Memory B cell (primary cell): ENCODE data around the gene ZFYVE28.

ENCODE experiments used
- ATAC-seq: fragments of 150-1000 bp; cut with Tn5 transposase; 2 replicates; pipeline ENCODE4 v1.10.0; 2021; ENCODE audit warnings: low read depth, mild to moderate bottlenecking, moderate library complexity
- DNase-seq, 2 donors: peaks; one replicate each; pipeline ENCODE4 v3.0.0; 2022; ENCODE audit warnings: low spot score in 2 of 2
- H3K27ac Mint-ChIP-seq: one replicate; pipeline ENCODE4 v1.8.0; 2022; ENCODE audit warnings: mild to moderate bottlenecking, moderate library complexity, mixed read lengths
- H3K27me3 Mint-ChIP-seq: one replicate; pipeline ENCODE4 v1.8.0; 2022; ENCODE audit warnings: mixed read lengths
- H3K36me3 Mint-ChIP-seq: one replicate; pipeline ENCODE4 v1.8.0; 2022; ENCODE audit warnings: mild to moderate bottlenecking, mixed read lengths
- H3K4me1 Mint-ChIP-seq: one replicate; pipeline ENCODE4 v1.8.0; 2022; ENCODE audit warnings: mixed read lengths
- H3K4me3 Mint-ChIP-seq: one replicate; pipeline ENCODE4 v1.8.0; 2022; ENCODE audit warnings: mild to moderate bottlenecking, moderate library complexity, mixed read lengths
- H3K9me3 Mint-ChIP-seq: one replicate; pipeline ENCODE4 v1.8.0; 2022; ENCODE audit warnings: mixed read lengths

ZFYVE28 gene

DNA sequence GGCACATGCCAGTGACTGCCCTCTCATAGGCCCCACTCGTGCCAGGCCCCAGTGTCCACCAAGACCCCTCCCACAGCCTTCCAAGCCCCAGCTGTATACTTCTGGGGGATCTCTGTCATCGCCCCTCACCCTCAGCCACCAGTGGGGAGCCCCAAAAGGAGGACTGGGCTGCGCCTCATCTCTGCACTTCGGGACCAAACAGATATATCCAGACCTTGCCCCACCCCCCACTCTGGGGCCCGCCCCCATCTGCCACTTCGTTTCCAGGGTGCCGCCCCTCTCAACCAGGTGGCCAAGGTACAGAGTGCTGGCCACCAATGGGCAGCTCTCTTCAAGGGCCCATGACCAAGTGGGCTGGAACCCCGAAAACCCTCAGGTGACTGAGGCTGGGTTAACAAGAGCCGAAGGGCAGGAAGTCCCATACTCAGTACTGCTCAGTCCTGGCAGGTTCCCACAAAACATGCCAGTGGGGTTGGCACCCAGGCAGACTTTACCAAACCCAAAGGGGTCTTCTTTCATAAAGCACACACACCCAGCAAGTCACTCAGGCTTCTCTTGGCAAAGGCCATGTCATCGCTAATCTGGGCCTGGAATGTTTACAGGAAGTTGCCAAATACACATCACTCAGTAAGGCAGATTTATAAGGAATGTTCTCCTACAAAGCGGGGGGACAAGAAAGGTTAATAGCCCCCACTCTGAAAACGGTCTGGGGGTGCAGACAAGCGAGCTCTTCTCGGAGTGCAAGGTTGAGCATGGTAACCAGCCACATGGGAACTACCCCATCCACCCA lies 4.4 kb downstream of the ZFYVE28 start:
- Mint-ChIP-seq H3K27ac (no peak overlapping the region), H3K4me1 (peaks cover 28% of the 10 kb centered on the region), H3K36me3 (peaks cover 2% of the 10 kb centered on the region), H3K9me3 (no peaks in the 10 kb centered on the region), H3K27me3 (peaks cover 27% of the 10 kb centered on the region), H3K4me3 (peak overlapping the region; percentile 24)
- ATAC-seq (no peak), DNase-seq (no peak)

DNA sequence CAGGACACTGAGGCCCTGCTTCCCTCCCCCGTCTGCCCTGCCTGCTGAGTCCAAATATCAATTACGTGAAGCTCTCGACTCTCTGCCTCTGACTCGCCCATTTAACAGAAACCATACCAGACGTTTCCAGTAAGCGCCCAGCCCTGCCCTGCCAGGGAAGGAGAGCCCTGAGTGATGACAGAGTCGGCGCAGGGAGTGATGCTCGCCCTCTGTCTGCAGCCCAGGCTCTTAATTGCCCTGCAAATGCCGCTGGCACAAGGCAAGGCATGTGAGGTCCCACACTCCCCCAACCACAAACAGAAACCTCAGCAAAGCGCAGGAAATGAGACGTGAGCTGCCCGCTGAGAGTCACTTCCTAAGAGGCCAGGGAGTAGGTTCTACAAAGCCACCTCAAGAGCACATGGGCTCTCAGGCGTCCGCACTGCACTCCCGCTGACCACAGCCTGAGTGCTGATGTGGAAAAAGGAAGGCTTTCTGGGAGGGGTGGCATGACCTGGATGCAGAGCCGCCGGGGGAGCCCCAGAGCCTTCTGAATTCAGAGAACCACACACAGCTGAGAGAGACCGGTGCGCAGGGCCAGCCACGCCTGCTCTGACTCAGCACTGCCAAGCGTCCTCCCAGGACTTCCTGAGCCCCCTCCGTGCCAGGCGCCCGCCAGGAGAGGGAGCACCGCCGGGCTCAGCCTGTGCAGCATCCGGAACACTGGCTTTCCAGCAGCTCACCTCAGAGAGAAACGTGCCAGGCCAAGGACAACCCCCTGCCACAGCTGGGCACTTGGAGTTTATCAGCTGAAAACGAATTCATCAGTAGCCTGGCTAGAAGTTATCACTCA lies 5.3 kb downstream of the ZFYVE28 start:
- peak; percentile 40 to 44 for DNase-seq
- peak; percentile 75 for ATAC-seq
- Mint-ChIP-seq H3K4me3 (peak overlapping the region; percentile 85), H3K9me3 (no peaks in the 10 kb centered on the region), H3K27me3 (peaks cover 27% of the 10 kb centered on the region), H3K27ac (peak overlapping the region; percentile 89), H3K36me3 (peaks cover 2% of the 10 kb centered on the region), H3K4me1 (peaks cover 27% of the 10 kb centered on the region)

DNA sequence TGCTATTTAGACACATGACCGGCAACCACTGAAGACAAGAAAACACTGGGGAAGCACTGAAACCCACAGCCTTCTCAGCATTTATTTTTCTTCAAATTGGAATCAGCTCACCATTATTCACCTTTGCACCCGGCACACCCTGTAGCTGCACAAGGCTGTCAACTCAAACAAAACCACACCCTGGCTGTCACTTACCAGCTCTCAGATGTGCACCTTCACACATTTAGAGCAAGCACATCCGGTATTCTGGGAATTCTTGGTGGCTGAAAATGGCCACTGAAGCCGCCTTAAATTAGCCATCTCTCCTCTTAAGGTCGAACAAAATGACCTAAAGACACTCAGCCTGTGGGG lies 5.9 kb downstream of the ZFYVE28 start:
- DNase-seq (no peak), ATAC-seq (no peak)
- Mint-ChIP-seq H3K4me1 (peaks cover 22% of the 10 kb centered on the region), H3K9me3 (no peaks in the 10 kb centered on the region), H3K27me3 (peaks cover 22% of the 10 kb centered on the region), H3K36me3 (no peaks in the 10 kb centered on the region), H3K27ac (peak overlapping the region; percentile 89), H3K4me3 (peak overlapping the region; percentile 85)

DNA sequence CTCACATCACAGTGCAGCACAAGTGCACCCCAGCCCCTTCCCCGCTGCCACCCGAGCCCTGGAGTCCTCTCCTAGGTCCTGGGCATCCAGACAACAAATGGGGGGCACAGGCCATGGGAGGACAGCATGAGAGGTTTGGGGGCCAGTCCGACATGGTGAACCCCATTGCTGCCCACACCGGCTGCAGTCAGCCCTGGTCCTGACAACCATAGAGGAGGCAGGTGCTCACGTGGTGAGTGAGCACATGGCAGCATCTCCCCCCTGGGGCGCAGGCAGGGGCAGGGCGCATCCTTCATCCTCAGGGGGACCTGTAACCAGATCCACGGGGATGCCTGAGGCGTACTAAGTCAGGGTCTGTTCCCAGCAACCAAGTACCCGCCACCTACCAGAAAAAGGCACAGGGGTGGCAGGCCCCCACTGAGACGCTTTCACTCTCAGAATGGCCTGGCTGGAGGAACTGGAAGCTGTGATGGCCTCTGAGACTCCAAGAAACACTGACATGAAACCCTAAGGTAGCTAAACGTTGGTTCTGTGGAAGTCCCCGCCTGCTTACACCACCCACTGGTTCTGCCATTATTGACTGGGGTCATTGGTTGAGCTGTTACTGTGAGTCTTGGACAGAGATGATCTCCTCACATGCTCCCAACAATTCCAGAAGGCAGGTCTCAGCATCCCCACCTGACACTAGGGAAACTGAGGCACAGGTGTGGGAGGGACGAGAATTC lies 6.5 kb downstream of the ZFYVE28 start:
- Mint-ChIP-seq H3K27ac (no peak overlapping the region), H3K9me3 (no peaks in the 10 kb centered on the region), H3K27me3 (peaks cover 21% of the 10 kb centered on the region), H3K36me3 (no peaks in the 10 kb centered on the region), H3K4me3 (peak overlapping the region; percentile 32), H3K4me1 (peaks cover 20% of the 10 kb centered on the region)
- DNase-seq (no peak), ATAC-seq (no peak)

DNA sequence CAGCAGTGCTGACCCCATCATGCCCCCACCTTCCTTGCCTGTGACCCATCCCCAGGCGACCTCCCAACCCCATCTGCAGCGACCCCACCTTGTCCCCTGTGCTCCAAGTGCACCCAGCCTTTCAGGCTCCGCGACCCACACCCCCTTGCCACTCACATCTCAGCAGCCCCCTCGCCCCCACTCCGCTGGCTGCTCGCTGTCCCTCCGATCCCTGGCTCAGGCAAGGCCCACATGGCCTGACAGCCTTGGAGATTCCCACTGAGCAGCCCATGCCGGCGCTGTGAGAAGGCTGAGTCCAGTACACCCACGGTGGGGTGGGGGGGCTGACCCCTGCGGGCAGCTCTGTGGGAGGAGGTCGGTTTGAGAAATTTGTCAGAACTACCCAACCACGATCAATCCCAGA lies 9.1 kb downstream of the ZFYVE28 start:
- Mint-ChIP-seq H3K9me3 (no peaks in the 10 kb centered on the region), H3K36me3 (no peaks in the 10 kb centered on the region), H3K4me3 (no peak overlapping the region), H3K27ac (no peak overlapping the region), H3K4me1 (peaks cover 12% of the 10 kb centered on the region), H3K27me3 (peaks cover 12% of the 10 kb centered on the region)
- no peak for ATAC-seq
- no peak for DNase-seq

DNA sequence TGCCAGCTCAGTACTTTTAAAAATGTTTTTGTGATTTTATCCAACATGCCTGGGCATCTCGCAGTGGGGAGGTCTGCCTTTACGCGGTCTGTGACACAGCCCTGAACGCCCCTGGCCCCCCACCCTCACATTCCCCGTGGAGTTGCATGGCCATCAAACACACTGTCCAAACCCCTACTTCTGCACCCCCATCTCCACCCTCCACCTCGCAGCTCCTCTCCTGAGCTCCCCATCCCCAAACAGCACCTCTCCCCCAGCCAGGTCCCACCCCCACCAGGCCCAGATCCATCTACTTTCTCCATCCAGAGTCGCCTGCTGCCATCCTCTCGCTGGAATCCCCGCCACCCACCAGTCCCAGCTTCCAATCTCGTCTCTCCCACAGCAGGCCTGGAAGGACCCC lies 9.5 kb downstream of the ZFYVE28 start:
- Mint-ChIP-seq H3K4me1 (peaks cover 12% of the 10 kb centered on the region), H3K36me3 (no peaks in the 10 kb centered on the region), H3K27me3 (peaks cover 12% of the 10 kb centered on the region), H3K4me3 (no peak overlapping the region), H3K9me3 (peaks cover 2% of the 10 kb centered on the region), H3K27ac (no peak overlapping the region)
- DNase-seq, result no peak
- no peak for ATAC-seq

DNA sequence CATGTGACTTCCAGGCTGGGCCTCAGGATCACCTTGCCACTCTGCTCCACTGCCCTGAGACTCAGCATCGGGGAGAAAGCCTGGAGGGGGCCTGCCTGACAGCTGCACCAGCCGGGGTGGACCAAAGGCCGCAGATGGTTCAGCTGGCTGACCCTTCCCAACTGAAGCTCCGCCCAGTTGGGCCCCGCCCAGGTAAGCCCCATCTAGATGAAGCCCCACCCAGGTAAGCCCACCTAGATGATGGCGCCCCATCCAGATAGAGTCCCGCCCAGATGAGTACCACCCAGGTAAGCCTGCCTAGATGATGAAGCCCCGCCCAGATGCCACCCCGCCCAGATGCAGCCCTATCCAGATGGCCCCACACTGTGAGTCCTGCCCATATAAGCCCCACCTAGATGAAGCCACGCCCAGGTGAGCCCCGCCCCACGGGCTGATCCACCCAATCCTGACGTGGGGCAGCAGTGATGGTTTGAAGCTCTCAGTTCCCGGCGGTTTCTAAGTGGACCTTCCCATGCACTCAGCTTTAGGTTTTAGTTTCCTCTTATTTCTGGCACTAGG lies 10.0 kb downstream of the ZFYVE28 start:
- H3K9me3 Mint-ChIP-seq, result peaks cover 2% of the 10 kb centered on the region
- DNase-seq (no peak), ATAC-seq (no peak)
- H3K36me3 Mint-ChIP-seq, result no peaks in the 10 kb centered on the region
- H3K27ac Mint-ChIP-seq, result no peak overlapping the region
- H3K27me3 Mint-ChIP-seq, result peaks cover 12% of the 10 kb centered on the region
- H3K4me3 Mint-ChIP-seq, result no peak overlapping the region
- peaks cover 12% of the 10 kb centered on the region for H3K4me1 Mint-ChIP-seq

DNA sequence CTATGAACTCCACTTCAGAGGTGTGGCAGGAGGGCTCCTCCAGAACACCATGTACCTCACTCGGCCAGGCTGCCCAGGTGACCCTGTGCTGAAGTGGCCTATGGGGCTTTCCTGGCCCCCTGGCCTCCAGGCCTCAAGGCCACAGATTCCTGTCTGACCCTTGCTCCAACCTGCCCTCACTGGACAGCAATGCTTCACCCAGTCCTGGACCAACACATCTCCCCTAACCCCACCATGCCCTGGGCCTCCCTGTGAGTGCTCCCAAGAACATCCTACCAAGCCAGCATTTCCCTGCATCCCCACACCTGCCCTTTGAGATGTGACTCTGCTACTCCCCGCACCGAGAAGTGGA lies 10.5 kb downstream of the ZFYVE28 start:
- Mint-ChIP-seq H3K27ac (no peak overlapping the region), H3K36me3 (no peaks in the 10 kb centered on the region), H3K9me3 (peaks cover 2% of the 10 kb centered on the region), H3K27me3 (peaks cover 12% of the 10 kb centered on the region), H3K4me3 (no peak overlapping the region), H3K4me1 (peaks cover 8% of the 10 kb centered on the region)
- DNase-seq (no peak), ATAC-seq (no peak)

DNA sequence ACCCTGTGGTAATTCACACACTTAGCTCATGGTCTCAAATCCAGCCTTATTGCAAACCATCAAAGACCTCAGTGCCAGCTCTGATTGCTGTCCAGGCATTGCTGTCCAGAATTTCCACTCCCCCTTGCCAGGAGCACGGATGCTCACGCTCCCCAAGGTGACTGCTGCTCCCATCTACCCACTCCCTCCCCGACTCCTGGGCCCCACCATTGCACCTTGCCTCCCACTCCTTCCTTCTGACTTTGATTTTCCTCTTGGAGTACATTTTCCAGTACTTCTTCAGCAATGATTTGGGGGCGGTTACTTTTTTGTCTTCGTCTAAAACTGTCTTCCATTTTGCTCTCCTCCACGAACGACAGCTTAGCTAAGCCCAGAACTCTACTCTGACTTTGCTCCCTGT lies 11.5 kb downstream of the ZFYVE28 start:
- Mint-ChIP-seq H3K27me3 (peaks cover 7% of the 10 kb centered on the region), H3K9me3 (peaks cover 2% of the 10 kb centered on the region), H3K27ac (no peak overlapping the region), H3K4me3 (no peak overlapping the region), H3K4me1 (no peaks in the 10 kb centered on the region), H3K36me3 (no peaks in the 10 kb centered on the region)
- ATAC-seq, result no peak
- no peak for DNase-seq

DNA sequence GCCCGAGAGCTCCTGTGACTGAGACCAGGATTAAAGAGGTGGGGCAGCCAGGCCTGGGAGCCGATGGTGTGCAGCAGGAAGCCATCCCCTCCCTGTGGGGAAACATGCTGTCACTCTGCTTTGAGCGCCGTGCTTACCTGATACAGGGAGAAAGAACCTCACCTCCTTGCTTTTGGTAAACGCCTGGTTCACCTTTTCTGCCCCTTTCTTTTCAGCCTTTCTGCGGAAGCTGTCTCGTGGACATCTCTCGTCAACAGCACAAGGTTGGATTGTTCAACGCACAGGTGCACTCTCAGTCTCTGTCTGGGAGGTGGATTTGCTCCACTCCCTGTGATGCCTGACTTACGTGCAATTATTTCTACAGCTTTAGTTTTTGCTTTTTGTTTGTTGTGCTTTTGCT lies 12.0 kb downstream of the ZFYVE28 start:
- Mint-ChIP-seq H3K4me1 (no peaks in the 10 kb centered on the region), H3K4me3 (no peak overlapping the region), H3K36me3 (no peaks in the 10 kb centered on the region), H3K27ac (no peak overlapping the region), H3K9me3 (peaks cover 2% of the 10 kb centered on the region), H3K27me3 (peaks cover 9% of the 10 kb centered on the region)
- no peak for DNase-seq
- ATAC-seq, result no peak

DNA sequence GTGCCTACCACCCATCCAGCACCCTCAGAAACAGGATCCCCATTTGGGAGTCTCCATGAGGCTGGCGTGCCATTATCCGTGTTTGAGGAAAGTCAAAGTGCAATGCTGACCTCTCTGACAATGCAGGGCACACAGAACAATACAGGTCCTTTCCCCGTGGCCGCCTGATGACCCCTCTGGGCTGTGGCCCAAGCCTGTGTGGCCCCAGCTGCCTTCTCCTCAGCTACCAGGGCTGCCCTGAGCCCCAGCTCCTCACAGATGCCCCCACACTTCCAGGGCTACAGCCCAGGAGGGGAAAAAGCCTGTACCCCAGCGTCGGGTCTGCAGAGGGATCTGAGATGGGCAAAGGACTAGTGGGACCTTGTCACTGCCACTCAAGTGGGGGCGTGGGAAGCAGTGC lies 15.5 kb downstream of the ZFYVE28 start:
- Mint-ChIP-seq H3K27me3 (peaks cover 16% of the 10 kb centered on the region), H3K36me3 (no peaks in the 10 kb centered on the region), H3K4me1 (no peaks in the 10 kb centered on the region), H3K4me3 (no peak overlapping the region), H3K9me3 (peaks cover 2% of the 10 kb centered on the region), H3K27ac (no peak overlapping the region)
- ATAC-seq (no peak), DNase-seq (no peak)

DNA sequence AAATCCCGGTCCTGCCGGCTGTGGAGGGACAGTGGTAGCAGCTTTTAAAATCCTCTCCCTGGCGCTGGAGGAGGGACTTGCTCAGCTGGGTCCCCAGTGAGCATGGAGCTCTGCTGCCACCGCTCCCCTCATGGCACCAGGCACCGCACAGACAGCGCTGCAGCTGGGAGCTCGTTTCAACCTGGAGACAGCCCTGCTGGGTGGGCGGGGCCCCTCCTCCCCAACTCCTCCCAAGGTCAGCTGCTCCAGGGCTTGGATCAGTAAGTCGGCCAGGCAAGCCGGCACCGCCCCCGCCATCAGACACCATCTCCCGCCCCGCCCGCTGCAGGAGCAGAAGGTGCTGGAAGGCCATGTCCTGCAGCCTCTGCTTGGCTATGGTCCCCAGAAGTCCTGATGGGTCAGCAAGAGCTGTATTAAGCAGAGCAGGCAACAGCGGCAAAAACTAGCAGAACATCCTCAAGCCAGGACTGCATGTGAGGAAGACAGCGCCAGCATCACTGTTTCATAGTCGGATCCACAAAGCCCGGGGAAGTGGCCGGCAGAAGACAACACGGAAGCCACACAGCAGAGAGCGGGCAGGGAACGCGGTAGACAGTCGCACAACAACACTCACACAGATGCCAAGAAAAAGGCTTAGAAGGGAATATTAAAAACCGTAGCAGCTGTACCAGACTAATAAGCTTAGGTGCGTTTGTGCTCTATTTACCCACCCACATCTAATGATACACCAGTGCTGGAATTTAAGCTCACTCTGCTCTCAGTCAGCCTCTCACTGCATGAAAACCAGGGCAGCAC lies 16.2 kb downstream of the ZFYVE28 start:
- no peak for DNase-seq
- Mint-ChIP-seq H3K4me1 (peaks cover 3% of the 10 kb centered on the region), H3K27me3 (peaks cover 21% of the 10 kb centered on the region), H3K27ac (no peak overlapping the region), H3K9me3 (peaks cover 2% of the 10 kb centered on the region), H3K36me3 (peaks cover 4% of the 10 kb centered on the region), H3K4me3 (no peak overlapping the region)
- ATAC-seq, result no peak

DNA sequence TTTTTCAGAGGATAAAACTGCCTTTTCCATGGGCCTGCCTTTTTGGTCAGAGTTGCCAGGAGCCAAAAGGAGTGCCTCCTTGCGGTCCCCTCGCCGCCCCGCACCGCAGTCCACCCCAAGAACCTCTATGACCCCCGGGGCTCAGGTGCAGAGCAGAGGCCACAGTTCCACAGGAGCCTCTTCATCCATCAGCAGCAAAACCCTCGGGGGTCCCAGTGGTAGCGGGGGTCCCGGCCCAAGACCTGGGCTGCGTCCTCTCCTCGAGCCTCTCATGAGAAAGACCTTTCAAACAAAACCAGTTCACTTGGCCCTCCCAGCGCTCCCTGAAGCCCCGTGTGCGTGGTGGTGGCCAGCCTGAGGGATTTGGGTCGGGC lies 16.8 kb downstream of the ZFYVE28 start:
- Mint-ChIP-seq H3K4me3 (no peak overlapping the region), H3K9me3 (peaks cover 2% of the 10 kb centered on the region), H3K27me3 (peaks cover 21% of the 10 kb centered on the region), H3K4me1 (peaks cover 3% of the 10 kb centered on the region), H3K27ac (no peak overlapping the region), H3K36me3 (peaks cover 4% of the 10 kb centered on the region)
- no peak for DNase-seq
- no peak for ATAC-seq
